WTC11 (cell line): ENCODE data around the gene TRAP1. TPM values are rescaled to one million over a fixed set of nuclear protein-coding genes. Genes with fewer than 3 reads are reported as not detected.

Source experiments
- ATAC-seq: fragments of 200-7000 bp; cut with Tn5 transposase; 2 replicates; pipeline ENCODE4 v1.10.0; 2021; ENCODE audit warnings: mild to moderate bottlenecking, moderate library complexity
- CTCF ChIA-PET: fragments of 300-600 bp; sonication (Branson Sonifier 250); formaldehyde crosslinking; loops from one replicate; lab custom pipeline; 2021; ENCODE audit warnings: antibody characterized with exemption; lab: Charles Lee
- POLR2A ChIA-PET: fragments of 350-600 bp; sonication (Branson Sonifier 250); formaldehyde crosslinking; loops from one replicate; lab custom pipeline; 2021; ENCODE audit warnings: antibody characterized with exemption; lab: Charles Lee
- DNase-seq: peaks from one replicate; pipeline ENCODE4 v3.0.0; 2021; ENCODE audit warnings: low spot score
- H3K27ac Mint-ChIP-seq: 2 replicates; pipeline ENCODE4 v1.8.0; 2021; ENCODE audit warnings: mixed read lengths
- H3K27me3 Mint-ChIP-seq: 2 replicates; pipeline ENCODE4 v1.8.0; 2021; ENCODE audit warnings: low read depth, mild to moderate bottlenecking, moderate library complexity, mixed read lengths
- H3K36me3 Mint-ChIP-seq: 2 replicates; pipeline ENCODE4 v1.8.0; 2021; ENCODE audit warnings: mixed read lengths
- H3K4me1 Mint-ChIP-seq: 2 replicates; pipeline ENCODE4 v1.8.0; 2022; ENCODE audit warnings: mixed read lengths
- H3K4me3 Mint-ChIP-seq: 2 replicates; pipeline ENCODE4 v1.8.0; 2021; ENCODE audit warnings: mild to moderate bottlenecking, moderate library complexity, mixed read lengths
- H3K9me3 Mint-ChIP-seq: 2 replicates; pipeline ENCODE4 v1.8.0; 2021; ENCODE audit warnings: mixed read lengths
- AFF4 ChIP-seq: sonication (generic); formaldehyde crosslinking; IDR thresholded peaks from 2 replicates; pipeline ENCODE4 v1.8.1; 2023; ENCODE audit warnings: mild to moderate bottlenecking, missing genetic modification reagents, borderline replicate concordance
- CBFB ChIP-seq: sonication (generic); formaldehyde crosslinking; IDR thresholded peaks from 2 replicates; pipeline ENCODE4 v1.8.1; 2022; ENCODE audit warnings: mild to moderate bottlenecking, low read depth, missing genetic modification reagents
- CREB1 ChIP-seq: sonication (generic); formaldehyde crosslinking; IDR thresholded peaks from 2 replicates; pipeline ENCODE4 v1.8.0; 2023; ENCODE audit warnings: mild to moderate bottlenecking, missing genetic modification reagents
- E2F4 ChIP-seq: sonication (generic); formaldehyde crosslinking; IDR thresholded peaks from 2 replicates; pipeline ENCODE4 v1.8.1; 2022; ENCODE audit warnings: low read depth, mild to moderate bottlenecking, moderate library complexity, missing genetic modification reagents, borderline replicate concordance
- ERG ChIP-seq: fragments of 250-450 bp; sonication (Bioruptor Pico); IDR thresholded peaks from 2 replicates; pipeline ENCODE4 v1.8.0; 2021; ENCODE audit warnings: mild to moderate bottlenecking
- GABPB1 ChIP-seq: sonication (generic); formaldehyde crosslinking; IDR thresholded peaks from 2 replicates; pipeline ENCODE4 v1.8.1; 2023; ENCODE audit warnings: mild to moderate bottlenecking, missing genetic modification reagents
- GTF2I ChIP-seq: fragments of 250-450 bp; sonication (Bioruptor Pico); conservative IDR thresholded peaks from 2 replicates; pipeline ENCODE4 v1.4.0; 2021; ENCODE audit warnings: mild to moderate bottlenecking
- HMGXB4 ChIP-seq: sonication (generic); formaldehyde crosslinking; IDR thresholded peaks from 2 replicates; pipeline ENCODE4 v1.8.1; 2023; ENCODE audit warnings: mild to moderate bottlenecking, moderate library complexity, missing genetic modification reagents
- JAZF1 ChIP-seq: fragments of 250-450 bp; sonication (Bioruptor Pico); IDR thresholded peaks from 2 replicates; pipeline ENCODE4 v1.9.0; 2021; ENCODE audit warnings: moderate library complexity, mild to moderate bottlenecking, inconsistent platforms
- JUN ChIP-seq: sonication (generic); formaldehyde crosslinking; IDR thresholded peaks from 2 replicates; pipeline ENCODE4 v1.8.0; 2023; ENCODE audit warnings: mild to moderate bottlenecking, missing genetic modification reagents
- KAT7 ChIP-seq: sonication (generic); formaldehyde crosslinking; IDR thresholded peaks from 2 replicates; pipeline ENCODE4 v1.8.1; 2023; ENCODE audit warnings: missing genetic modification reagents, mild to moderate bottlenecking, borderline replicate concordance
- NFATC4 ChIP-seq: fragments of 250-450 bp; sonication (Bioruptor Pico); IDR thresholded peaks from 2 replicates; pipeline ENCODE4 v1.9.0; 2021; ENCODE audit warnings: mild to moderate bottlenecking
- NFYB ChIP-seq: sonication (generic); formaldehyde crosslinking; conservative IDR thresholded peaks from 2 replicates; pipeline ENCODE4 v1.8.0; 2022; ENCODE audit warnings: low read depth, missing genetic modification reagents
- NR1H2 ChIP-seq: sonication (generic); formaldehyde crosslinking; IDR thresholded peaks from 2 replicates; pipeline ENCODE4 v1.9.0; 2021; ENCODE audit warnings: mild to moderate bottlenecking, moderate library complexity, missing genetic modification reagents
- NR2C2 ChIP-seq: sonication (generic); formaldehyde crosslinking; IDR thresholded peaks from 2 replicates; pipeline ENCODE4 v1.8.0; 2022; ENCODE audit warnings: mild to moderate bottlenecking, missing genetic modification reagents
- RELA ChIP-seq: sonication (generic); formaldehyde crosslinking; IDR thresholded peaks from 2 replicates; pipeline ENCODE4 v1.8.1; 2022; ENCODE audit warnings: missing genetic modification reagents, mild to moderate bottlenecking, borderline replicate concordance
- TEAD4 ChIP-seq: sonication (generic); formaldehyde crosslinking; IDR thresholded peaks from 2 replicates; pipeline ENCODE4 v1.8.0; 2022; ENCODE audit warnings: mild to moderate bottlenecking, missing genetic modification reagents
- ZNF219 ChIP-seq: sonication (generic); formaldehyde crosslinking; IDR thresholded peaks from 2 replicates; pipeline ENCODE4 v1.8.0; 2023; ENCODE audit warnings: missing genetic modification reagents, mild to moderate bottlenecking, borderline replicate concordance
- ZNF232 ChIP-seq: sonication (generic); formaldehyde crosslinking; IDR thresholded peaks from 2 replicates; pipeline ENCODE4 v1.8.0; 2022; ENCODE audit warnings: mild to moderate bottlenecking, missing genetic modification reagents
- ZNF671 ChIP-seq: fragments of 250-450 bp; sonication (Bioruptor Pico); IDR thresholded peaks from 2 replicates; pipeline ENCODE4 v1.8.0; 2021; ENCODE audit warnings: mild to moderate bottlenecking
- total RNA-seq: library from RNA; stranded (reverse); gene quantifications from 3 replicates; pipeline ENCODE4 v1.2.3, GENCODE V29; 2021

Gene TRAP1
- total RNA-seq, 1 experiment from 2014 or later, result 285 TPM

GRCh38 chr16:3661922-3662321, 55.4 kb downstream of the TRAP1 start:
- no peak for ATAC-seq
- H3K4me3 Mint-ChIP-seq, result no peak overlapping the region
- DNase-seq, result no peak
- no peaks in the 10 kb centered on the region for H3K4me1 Mint-ChIP-seq
- ChIA-PET POLR2A (no interaction called here), CTCF (interaction anchor here (0.5 to 2.2 kb wide), 4 partner anchors 13 to 137 kb away, joined by 3 to 6 read pairs (median 5); no protein-coding TSS in a partner anchor)
- H3K36me3 Mint-ChIP-seq, result peaks cover 85% of the 10 kb centered on the region
- no peaks in the 10 kb centered on the region for H3K9me3 Mint-ChIP-seq
- no peak for TF ChIP-seq CREB1
- no peak for TF ChIP-seq E2F4 (CRISPR knock-in tag)
- no peak for TF ChIP-seq KAT7 (CRISPR knock-in tag)
- no peak for TF ChIP-seq NR2C2 (CRISPR knock-in tag)
- no peak for TF ChIP-seq CBFB (CRISPR knock-in tag)
- TF ChIP-seq NFATC4 (CRISPR knock-in tag), result no peak
- TF ChIP-seq AFF4 (CRISPR knock-in tag), result no peak
- no peak for TF ChIP-seq ZNF232 (CRISPR knock-in tag)
- TF ChIP-seq GABPB1, result no peak
- no peak for TF ChIP-seq HMGXB4
- no peak for TF ChIP-seq NR1H2 (CRISPR knock-in tag)
- TF ChIP-seq ZNF219 (CRISPR knock-in tag), result no peak
- no peak for TF ChIP-seq NFYB (CRISPR knock-in tag)
- no peak for TF ChIP-seq JAZF1 (CRISPR knock-in tag)
- no peak for TF ChIP-seq ERG
- no peak for TF ChIP-seq ZNF671 (CRISPR knock-in tag)
- H3K27ac Mint-ChIP-seq, result no peak overlapping the region
- no peaks in the 10 kb centered on the region; the same call in 1 of the 2 replicates for H3K27me3 Mint-ChIP-seq

GRCh38 chr16:3661311-3661710, 56.0 kb downstream of the TRAP1 start:
- Mint-ChIP-seq H3K27me3 (no peaks in the 10 kb centered on the region; the same call in 1 of the 2 replicates), H3K36me3 (peaks cover 87% of the 10 kb centered on the region), H3K9me3 (no peaks in the 10 kb centered on the region), H3K4me1 (no peaks in the 10 kb centered on the region), H3K4me3 (no peak overlapping the region), H3K27ac (peak overlapping the region; percentile 36; the same call in 1 of the 2 replicates)
- ChIA-PET CTCF (no interaction called here), POLR2A (no interaction called here)
- ATAC-seq (no peak), DNase-seq (no peak)
- TF ChIP-seq TEAD4 (no peak), JUN (CRISPR knock-in tag) (no peak), RELA (CRISPR knock-in tag) (no peak), GTF2I (no peak)
